Smooth muscle cell (in vitro differentiated cells): ENCODE data around the gene PDZD7. TPM values are rescaled to one million over a fixed set of nuclear protein-coding genes. Genes with fewer than 3 reads are reported as not detected.

Experiments
- DNase-seq: peaks from one replicate; lab custom pipeline; 2025; ENCODE audit not compliant: unreplicated experiment; lab: John Stamatoyannopoulos, UW
- H2AFZ ChIP-seq: fragments of 200-600 bp; sonication (generic); 2 replicates; pipeline ENCODE4 v1.6.0; 2016; ENCODE audit warnings: antibody characterized with exemption, low read depth, mild to moderate bottlenecking
- H3F3A ChIP-seq: fragments of 200-600 bp; sonication (generic); 2 replicates; pipeline ENCODE4 v1.6.0; 2017; ENCODE audit warnings: antibody characterized with exemption, low read depth
- H3K27ac ChIP-seq: fragments of 200-600 bp; sonication (generic); 2 replicates; pipeline ENCODE4 v1.5.1; 2016; ENCODE audit warnings: low read depth, mild to moderate bottlenecking
- H3K27me3 ChIP-seq: fragments of 200-600 bp; sonication (generic); 2 replicates; pipeline ENCODE4 v1.6.1; 2016; ENCODE audit warnings: low read depth, mild to moderate bottlenecking
- H3K36me3 ChIP-seq: fragments of 200-600 bp; sonication (generic); 2 replicates; pipeline ENCODE4 v1.5.1; 2016; ENCODE audit warnings: low read depth
- H3K4me1 ChIP-seq: fragments of 200-600 bp; sonication (generic); 2 replicates; pipeline ENCODE4 v1.5.1; 2016; ENCODE audit warnings: low read depth
- H3K4me2 ChIP-seq: fragments of 200-600 bp; sonication (generic); 2 replicates; pipeline ENCODE4 v1.6.0; 2016; ENCODE audit warnings: mild to moderate bottlenecking
- H3K4me3 ChIP-seq: fragments of 200-600 bp; sonication (generic); 2 replicates; pipeline ENCODE4 v1.5.1; 2016; ENCODE audit warnings: mild to moderate bottlenecking
- H3K79me2 ChIP-seq: fragments of 200-600 bp; sonication (generic); 2 replicates; pipeline ENCODE4 v1.6.0; 2016; ENCODE audit warnings: low read depth, mild to moderate bottlenecking
- H3K9ac ChIP-seq: fragments of 200-600 bp; sonication (generic); 2 replicates; pipeline ENCODE4 v1.6.0; 2016; ENCODE audit warnings: low read depth
- H3K9me3 ChIP-seq: fragments of 200-600 bp; sonication (generic); replicated peaks from 2 replicates; pipeline ENCODE4 v1.5.1; 2016; ENCODE audit warnings: low read depth
- H4K20me1 ChIP-seq: fragments of 200-600 bp; sonication (generic); 2 replicates; pipeline ENCODE4 v1.6.0; 2016; ENCODE audit warnings: low read depth
- WGBS: methylation state at CpG from one replicate; pipeline ENCODE4 v1.1.7; 2016; ENCODE audit warnings: low lambda C conversion rate; 5-methylcytosine and 5-hydroxymethylcytosine counted together
- polyA plus RNA-seq: library from polyadenylated mRNA; unstranded; fragments of >200 nt; fragmentation: Nextera tagmentation; extraction: Ambion mirVana; gene quantifications from 2 replicates; pipeline ENCODE4 v1.2.1, GENCODE V29; 2016
- total RNA-seq: library from RNA; depleted of rRNA; stranded (reverse); fragments of >200 nt; gene quantifications from 2 replicates; pipeline ENCODE4 v1.2.3, GENCODE V29; 2014
- TF ChIP-seq, protein P1 (sequence below): fragments of 200-600 bp; sonication (generic); IDR thresholded peaks from 2 replicates; pipeline ENCODE4 v1.5.1; 2017; ENCODE audit warnings: borderline replicate concordance, mild to moderate bottlenecking, antibody characterized with exemption; ENCODE audit not compliant: insufficient read depth, poor library complexity, severe bottlenecking

Gene PDZD7
- total and polyA plus RNA-seq, 2 experiments from 2014 or later = 0.93 to 2.0 TPM

DNA sequence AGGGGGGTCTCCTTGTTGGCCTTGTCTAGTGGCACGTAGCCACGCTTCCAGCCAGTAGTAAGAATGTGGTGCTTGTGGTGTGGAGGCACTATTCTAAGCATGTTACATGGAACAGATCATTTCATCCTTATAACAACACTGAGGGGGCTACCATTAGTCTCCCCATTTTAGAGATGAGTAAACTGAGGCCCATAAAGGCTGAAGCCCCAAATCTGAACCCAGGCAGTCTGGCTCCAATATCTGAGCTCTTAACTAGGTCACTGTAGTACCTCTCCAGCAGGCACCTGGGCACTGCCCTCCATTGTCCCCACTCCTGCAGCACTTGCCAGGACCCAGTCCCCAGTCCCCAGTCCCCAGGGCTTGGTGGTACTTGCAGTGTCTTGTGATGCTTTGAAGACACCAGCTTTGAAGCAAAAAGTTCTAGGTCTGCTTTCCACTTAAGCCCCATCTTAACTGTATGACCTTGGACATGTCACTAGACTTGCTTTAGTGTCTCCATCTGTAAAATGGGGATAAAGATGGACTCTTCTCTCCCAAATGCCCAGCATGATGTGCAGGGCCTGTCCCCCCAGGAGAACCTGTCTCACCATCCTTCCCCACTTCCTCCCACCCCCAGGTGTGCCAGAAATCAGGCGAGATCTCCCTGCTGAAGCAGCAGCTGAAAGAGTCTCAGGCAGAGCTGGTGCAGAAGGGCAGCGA is 24.9 kb downstream of the PDZD7 start:
- Histone ChIP-seq H4K20me1 (peaks cover 56% of the 10 kb centered on the region), H3K4me1 (peaks cover 10% of the 10 kb centered on the region), H2AFZ (no peak overlapping the region), H3K4me3 (no peak overlapping the region), H3K9ac (no peak overlapping the region), H3K27me3 (no peaks in the 10 kb centered on the region), H3F3A (no peaks in the 10 kb centered on the region), H3K79me2 (peaks cover 27% of the 10 kb centered on the region), H3K4me2 (no peak overlapping the region), H3K9me3 (no peaks in the 10 kb centered on the region), H3K27ac (no peak overlapping the region), H3K36me3 (no peaks in the 10 kb centered on the region)
- TF ChIP-seq, protein P1, sequence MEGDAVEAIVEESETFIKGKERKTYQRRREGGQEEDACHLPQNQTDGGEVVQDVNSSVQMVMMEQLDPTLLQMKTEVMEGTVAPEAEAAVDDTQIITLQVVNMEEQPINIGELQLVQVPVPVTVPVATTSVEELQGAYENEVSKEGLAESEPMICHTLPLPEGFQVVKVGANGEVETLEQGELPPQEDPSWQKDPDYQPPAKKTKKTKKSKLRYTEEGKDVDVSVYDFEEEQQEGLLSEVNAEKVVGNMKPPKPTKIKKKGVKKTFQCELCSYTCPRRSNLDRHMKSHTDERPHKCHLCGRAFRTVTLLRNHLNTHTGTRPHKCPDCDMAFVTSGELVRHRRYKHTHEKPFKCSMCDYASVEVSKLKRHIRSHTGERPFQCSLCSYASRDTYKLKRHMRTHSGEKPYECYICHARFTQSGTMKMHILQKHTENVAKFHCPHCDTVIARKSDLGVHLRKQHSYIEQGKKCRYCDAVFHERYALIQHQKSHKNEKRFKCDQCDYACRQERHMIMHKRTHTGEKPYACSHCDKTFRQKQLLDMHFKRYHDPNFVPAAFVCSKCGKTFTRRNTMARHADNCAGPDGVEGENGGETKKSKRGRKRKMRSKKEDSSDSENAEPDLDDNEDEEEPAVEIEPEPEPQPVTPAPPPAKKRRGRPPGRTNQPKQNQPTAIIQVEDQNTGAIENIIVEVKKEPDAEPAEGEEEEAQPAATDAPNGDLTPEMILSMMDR = no peak
- 92% methylated on average over 4 of the region's 4 CpGs for WGBS
- DNase-seq = no peak

DNA sequence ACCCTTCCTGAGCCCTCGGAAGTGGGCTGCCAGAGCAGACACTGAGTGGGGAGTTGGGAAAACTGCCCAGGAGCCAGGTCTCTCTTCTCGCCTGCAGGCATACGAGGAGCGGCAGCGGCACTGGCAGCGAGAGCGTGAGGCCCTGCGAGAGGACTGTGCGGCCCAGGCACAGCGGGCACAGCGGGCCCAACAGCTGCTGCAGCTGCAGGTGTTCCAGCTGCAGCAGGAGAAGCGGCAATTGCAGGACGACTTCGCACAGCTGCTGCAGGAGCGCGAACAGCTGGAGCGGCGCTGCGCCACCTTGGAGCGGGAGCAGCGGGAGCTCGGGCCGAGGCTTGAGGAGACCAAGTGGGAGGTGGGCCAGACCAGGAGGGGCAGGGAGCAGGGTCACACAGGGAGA is 25.6 kb downstream of the PDZD7 start:
- WGBS = 98% methylated on average over 23 of the region's 23 CpGs
- peaks cover 56% of the 10 kb centered on the region for H4K20me1 ChIP-seq
- no peak for DNase-seq
- no peaks in the 10 kb centered on the region for H3F3A ChIP-seq
- H3K79me2 ChIP-seq = peaks cover 34% of the 10 kb centered on the region
- no peaks in the 10 kb centered on the region for H3K9me3 ChIP-seq
- H3K27me3 ChIP-seq = no peaks in the 10 kb centered on the region
- no peak overlapping the region for H3K27ac ChIP-seq
- peaks cover 15% of the 10 kb centered on the region for H3K4me1 ChIP-seq
- no peak overlapping the region for H3K4me2 ChIP-seq
- no peak overlapping the region for H2AFZ ChIP-seq
- TF ChIP-seq, protein P1 = no peak
- H3K9ac ChIP-seq = no peak overlapping the region
- H3K4me3 ChIP-seq = no peak overlapping the region
- no peaks in the 10 kb centered on the region for H3K36me3 ChIP-seq

DNA sequence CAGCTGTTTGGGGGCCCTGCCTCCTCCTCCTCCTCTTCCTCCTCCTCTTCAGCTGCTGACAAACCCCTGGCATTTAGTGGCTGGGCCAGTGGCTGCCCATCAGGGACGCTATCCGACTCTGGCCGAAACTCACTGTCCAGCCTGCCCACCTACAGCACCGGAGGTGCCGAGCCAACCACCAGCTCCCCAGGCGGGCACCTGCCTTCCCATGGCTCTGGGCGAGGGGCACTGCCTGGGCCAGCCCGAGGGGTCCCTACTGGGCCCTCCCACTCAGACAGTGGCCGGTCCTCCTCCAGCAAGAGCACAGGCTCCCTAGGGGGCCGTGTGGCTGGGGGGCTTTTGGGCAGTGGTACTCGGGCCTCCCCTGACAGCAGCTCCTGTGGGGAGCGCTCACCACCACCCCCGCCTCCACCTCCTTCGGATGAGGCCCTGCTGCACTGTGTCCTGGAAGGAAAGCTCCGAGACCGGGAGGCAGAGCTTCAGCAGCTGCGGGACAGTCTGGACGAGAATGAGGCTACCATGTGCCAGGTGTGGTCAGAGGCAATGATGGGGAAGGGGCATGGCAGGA is 27.2 kb downstream of the PDZD7 start:
- Histone ChIP-seq H3K9ac (no peak overlapping the region), H3K9me3 (no peaks in the 10 kb centered on the region), H3K79me2 (peaks cover 40% of the 10 kb centered on the region), H4K20me1 (peaks cover 56% of the 10 kb centered on the region), H3K27me3 (no peaks in the 10 kb centered on the region), H3K36me3 (no peaks in the 10 kb centered on the region), H3K27ac (no peak overlapping the region), H3F3A (peaks cover 3% of the 10 kb centered on the region), H3K4me3 (no peak overlapping the region), H2AFZ (no peak overlapping the region), H3K4me2 (no peak overlapping the region), H3K4me1 (peaks cover 18% of the 10 kb centered on the region)
- no peak for DNase-seq
- TF ChIP-seq, protein P1 = no peak
- WGBS = 98% methylated on average over 18 of the region's 18 CpGs
